HG02642 (cell line): Measurements from ENCODE around the gene GRPEL1.

Source experiments
- ATAC-seq: cut with Tn5 transposase; IDR thresholded peaks from one replicate; pipeline ENCODE4 v1.9.1; 2021; ENCODE audit warnings: mild to moderate bottlenecking; ENCODE audit not compliant: unreplicated experiment, poor library complexity

GRPEL1 gene

GRCh38 chr4:7067126-7067451, 775 bp downstream of the GRPEL1 start:
- ATAC-seq: no peak

- no peak for ATAC-seq
Observed at GRCh38 chr4:7066493-7066892, 1.4 kb downstream of the GRPEL1 start.

- ATAC-seq: no peak
Observed at GRCh38 chr4:7066006-7066405, 1.9 kb downstream of the GRPEL1 start.

- ATAC-seq: no peak
Observed at GRCh38 chr4:7063362-7063761, 4.5 kb downstream of the GRPEL1 start.

GRCh38 chr4:7062816-7063215, 5.0 kb downstream of the GRPEL1 start:
- ATAC-seq: no peak

GRCh38 chr4:7061815-7062214, 6.0 kb downstream of the GRPEL1 start:
- no peak for ATAC-seq

GRCh38 chr4:7060346-7061150, 7.3 kb downstream of the GRPEL1 start:
- no peak for ATAC-seq

- ATAC-seq: no peak
Observed at GRCh38 chr4:7059662-7060061, 8.2 kb downstream of the GRPEL1 start.

- ATAC-seq: no peak
Observed at GRCh38 chr4:7058792-7059191, 9.1 kb downstream of the GRPEL1 start.

GRCh38 chr4:7055990-7056325, 11.9 kb downstream of the GRPEL1 start:
- no peak for ATAC-seq

GRCh38 chr4:7055111-7055989, 12.5 kb downstream of the GRPEL1 start:
- ATAC-seq: no peak

GRCh38 chr4:7054106-7054880, 13.6 kb downstream of the GRPEL1 start:
- ATAC-seq: no peak

GRCh38 chr4:7052923-7053715, 14.7 kb downstream of the GRPEL1 start:
- ATAC-seq: no peak

- no peak for ATAC-seq
Observed at GRCh38 chr4:7052313-7052712, 15.6 kb downstream of the GRPEL1 start.

- ATAC-seq: no peak
Observed at GRCh38 chr4:7051905-7052304, 16.0 kb downstream of the GRPEL1 start.

GRCh38 chr4:7051144-7051495, 16.7 kb downstream of the GRPEL1 start:
- ATAC-seq: no peak

- ATAC-seq: no peak
Observed at GRCh38 chr4:7050481-7051143, 17.3 kb downstream of the GRPEL1 start.

- no peak for ATAC-seq
Observed at GRCh38 chr4:7049739-7050138, 18.1 kb downstream of the GRPEL1 start.

GRCh38 chr4:7049295-7049694, 18.6 kb downstream of the GRPEL1 start:
- ATAC-seq: no peak

- no peak for ATAC-seq
Observed at GRCh38 chr4:7048642-7049041, 19.2 kb downstream of the GRPEL1 start.
